ENCODE data around the gene BOC.

- no peak for TF ChIP-seq TCF12 (IDR thresholded peaks at IDR 0.05)
- TF ChIP-seq TCF12 (CRISPR knock-in tag; IDR thresholded peaks at IDR 0.05) = no peak
- TF ChIP-seq ZNF34 (CRISPR knock-in tag; IDR thresholded peaks at IDR 0.05; ENCODE audit: borderline replicate concordance) = no peak
- no peak for TF ChIP-seq CHD4 (IDR thresholded peaks at IDR 0.05; ENCODE audit: borderline replicate concordance, low read length)
- TF ChIP-seq KDM5A (IDR thresholded peaks at IDR 0.05; ENCODE audit: borderline replicate concordance, low read length) = no peak
- TF ChIP-seq USF2 (IDR thresholded peaks at IDR 0.05; ENCODE audit: low read depth, low read length) = no peak
- no peak for TF ChIP-seq USF2 (CRISPR knock-in tag; IDR thresholded peaks at IDR 0.05; ENCODE audit: borderline replicate concordance)
- no peak for TF ChIP-seq BHLHE40 (IDR thresholded peaks at IDR 0.05; ENCODE audit: low read length)
- TF ChIP-seq FOXM1 (CRISPR knock-in tag; IDR thresholded peaks at IDR 0.05) = no peak
Observed at GRCh38 chr3:113264283-113265131, 53.1 kb downstream of the BOC start.

All from HepG2 (cell line).